GM03348 (cell line): ENCODE data around the gene ARPC1B.
"Not testable (repeated sequence)": the region's sequence is repeated elsewhere in the genome, so short reads cannot be mapped to it uniquely, and the experiment has no call there.

ENCODE experiments used
- DNase-seq: peaks from one replicate; pipeline ENCODE4 v3.0.0; 2012; ENCODE audit warnings: low spot score

ARPC1B gene

DNA sequence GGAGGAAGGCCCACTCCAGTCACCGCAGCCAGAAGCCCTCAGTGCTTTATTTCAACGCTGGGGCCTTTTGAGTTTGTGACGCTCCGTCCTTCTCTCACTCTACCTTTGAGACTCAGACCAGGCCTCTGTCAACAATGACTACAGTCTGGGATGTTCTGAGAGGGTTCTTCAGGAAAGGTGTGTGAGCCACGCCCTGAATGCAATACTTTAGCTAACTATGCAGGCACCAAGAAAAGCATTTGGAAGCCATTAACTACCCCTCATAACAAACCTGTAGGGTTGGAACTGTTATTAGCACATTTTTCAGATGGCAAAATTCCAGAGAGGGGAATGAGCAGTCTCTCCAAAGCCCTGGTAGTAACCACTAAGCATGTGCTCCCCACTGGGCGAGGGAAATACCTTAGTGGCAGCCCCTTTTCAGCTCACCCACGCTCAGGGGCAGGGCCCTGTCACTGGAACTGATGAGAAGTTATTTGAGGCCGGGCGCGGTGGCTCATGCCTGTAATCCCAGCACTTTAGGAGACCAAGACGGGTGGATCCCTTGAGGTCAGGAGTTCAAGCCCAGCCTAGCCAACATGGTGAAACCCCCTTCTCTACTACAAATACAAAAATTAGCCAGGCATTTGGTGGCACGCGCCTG is 5.7 kb upstream of the ARPC1B start:
- DNase-seq = no peak

DNA sequence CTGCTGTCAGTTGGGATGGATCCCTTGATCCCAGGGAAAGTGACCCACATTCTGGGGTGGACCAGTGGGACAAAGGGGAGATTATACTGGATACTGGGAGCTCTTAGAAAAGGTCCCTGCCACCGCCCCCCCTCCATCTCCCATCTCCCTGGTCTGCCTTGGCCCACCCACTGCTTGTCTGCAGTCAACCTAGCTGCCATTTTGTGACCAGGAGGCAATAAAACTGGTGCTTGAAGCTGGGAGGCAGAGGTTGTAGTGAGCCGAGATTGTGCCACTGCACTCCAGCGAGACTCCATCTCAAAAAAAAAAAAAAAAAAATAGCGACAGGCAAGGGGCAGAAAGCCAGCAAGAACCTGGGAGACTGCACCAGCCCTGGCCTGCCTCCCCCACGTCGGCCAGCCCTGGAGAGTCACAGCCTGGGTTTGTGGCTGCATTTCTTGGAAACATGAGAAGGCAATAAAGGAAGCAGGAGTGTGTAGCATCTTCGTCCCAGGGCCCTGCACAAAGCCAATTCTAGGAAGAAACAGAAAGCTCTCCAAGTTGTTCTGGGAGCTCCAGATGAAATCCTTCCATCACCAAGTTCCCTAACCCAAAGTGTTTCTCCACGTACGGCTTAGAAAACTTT is 4.7 kb upstream of the ARPC1B start:
- DNase-seq = peak; percentile 53

DNA sequence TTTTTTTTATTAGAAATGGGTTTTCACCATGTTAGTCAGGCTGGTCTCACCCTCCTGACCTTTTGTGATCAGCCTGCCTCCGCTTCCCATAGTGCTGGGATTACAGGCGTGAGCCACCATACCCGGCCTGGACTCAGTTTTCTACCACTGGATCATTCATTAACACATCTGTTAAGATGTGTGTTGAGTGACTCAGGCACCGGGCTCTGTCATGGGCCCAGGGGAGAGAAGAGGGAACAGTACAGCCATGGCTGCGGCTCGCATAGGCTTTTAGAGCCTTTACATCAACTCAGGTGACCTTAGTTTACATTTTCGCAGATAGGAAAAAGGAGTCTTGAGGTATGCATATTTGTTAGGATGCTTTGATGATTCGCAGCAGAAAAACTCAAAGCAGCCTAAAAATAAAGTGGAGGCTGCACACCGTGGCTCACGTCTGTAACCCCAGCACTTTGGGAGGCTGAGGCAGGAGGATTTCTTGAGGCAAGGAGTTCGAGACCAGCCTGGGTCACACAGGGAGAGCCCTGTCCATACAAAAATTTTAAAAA is 3.1 kb upstream of the ARPC1B start:
- no peak for DNase-seq

DNA sequence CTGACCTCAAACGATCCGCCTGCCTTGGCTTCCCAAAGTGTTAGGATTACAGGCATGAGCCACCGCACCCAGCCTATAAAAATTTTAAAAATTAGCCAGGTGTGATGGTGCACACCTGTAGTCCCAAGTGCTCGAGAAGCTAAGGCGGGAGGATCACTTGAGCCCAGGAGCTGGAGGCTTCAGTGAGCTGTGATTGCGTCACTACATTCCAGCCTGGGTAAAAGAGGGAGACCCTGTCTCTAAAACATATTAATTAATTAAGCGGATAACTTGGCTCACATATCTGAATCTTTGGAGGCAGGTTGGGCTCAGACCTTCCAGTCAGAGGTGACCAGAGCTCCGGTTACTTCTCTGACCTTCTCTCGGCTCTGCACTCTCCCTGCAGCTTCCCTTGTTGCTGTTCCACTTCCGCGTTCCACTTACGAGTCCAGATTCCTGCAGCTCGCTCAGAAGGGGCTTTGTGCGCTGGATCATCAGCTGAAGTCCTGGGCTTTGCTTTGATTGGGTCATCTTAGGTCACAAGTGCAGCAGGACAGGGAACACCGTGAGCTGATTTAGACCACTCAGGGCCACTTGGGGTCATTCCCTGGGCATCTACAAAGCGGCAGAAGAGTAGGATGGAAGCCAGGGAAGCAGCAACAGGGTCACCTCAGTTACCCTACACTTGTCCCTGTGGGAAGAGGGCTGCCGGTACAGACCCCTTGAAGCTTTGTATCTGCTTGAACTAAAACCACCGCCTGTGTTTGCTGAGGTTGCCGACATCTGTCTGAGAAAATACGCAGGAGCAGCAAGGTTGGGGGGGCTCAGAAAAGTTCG is 2.0 kb upstream of the ARPC1B start:
- DNase-seq = peak; percentile 64

DNA sequence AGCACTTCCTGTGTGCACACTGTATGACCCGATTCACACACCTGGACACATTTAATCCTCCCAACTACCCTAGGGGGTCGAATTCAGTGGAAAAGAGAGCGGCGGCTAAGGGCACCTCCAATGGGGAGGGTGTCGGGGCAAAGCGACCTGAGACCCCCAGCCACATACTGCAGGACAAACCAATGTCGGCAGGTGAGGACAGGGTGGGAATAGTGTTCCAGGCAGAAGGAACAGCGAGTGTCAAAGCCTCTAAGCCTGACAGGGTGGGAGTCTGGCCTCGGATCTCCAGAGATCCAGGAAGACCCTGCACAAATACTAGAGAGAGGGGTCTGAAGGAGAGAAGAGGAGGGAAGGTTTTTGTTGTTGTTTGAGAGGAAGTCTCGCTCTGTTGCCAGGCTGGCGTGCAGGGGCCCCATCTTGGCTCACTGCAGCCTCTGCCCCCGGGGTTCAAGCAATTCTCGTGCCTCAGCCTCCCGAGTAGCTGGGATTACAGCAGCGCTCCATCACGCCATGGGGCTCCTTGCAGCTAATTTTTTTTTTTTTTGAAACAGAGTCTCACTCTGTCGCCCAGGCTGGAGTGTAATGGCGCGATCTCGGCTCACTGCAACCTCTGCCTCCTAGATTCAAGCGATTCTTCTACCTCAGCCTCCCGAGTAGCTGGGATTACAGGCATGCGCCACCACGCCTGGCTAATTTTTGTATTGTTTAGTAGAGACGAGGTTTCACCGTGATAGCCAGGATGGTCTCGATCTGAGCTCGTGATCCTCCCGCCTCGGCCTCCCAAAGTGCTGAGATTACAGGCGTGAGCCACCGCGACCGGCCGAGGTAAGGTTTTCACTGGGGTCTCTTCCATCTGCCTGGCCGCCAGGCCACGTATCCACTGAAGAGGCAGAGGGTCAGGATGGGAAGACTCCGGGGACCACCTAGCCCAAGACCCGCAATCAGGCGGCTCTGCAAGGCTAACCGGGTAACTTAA is 1.2 kb upstream of the ARPC1B start:
- DNase-seq = no peak

DNA sequence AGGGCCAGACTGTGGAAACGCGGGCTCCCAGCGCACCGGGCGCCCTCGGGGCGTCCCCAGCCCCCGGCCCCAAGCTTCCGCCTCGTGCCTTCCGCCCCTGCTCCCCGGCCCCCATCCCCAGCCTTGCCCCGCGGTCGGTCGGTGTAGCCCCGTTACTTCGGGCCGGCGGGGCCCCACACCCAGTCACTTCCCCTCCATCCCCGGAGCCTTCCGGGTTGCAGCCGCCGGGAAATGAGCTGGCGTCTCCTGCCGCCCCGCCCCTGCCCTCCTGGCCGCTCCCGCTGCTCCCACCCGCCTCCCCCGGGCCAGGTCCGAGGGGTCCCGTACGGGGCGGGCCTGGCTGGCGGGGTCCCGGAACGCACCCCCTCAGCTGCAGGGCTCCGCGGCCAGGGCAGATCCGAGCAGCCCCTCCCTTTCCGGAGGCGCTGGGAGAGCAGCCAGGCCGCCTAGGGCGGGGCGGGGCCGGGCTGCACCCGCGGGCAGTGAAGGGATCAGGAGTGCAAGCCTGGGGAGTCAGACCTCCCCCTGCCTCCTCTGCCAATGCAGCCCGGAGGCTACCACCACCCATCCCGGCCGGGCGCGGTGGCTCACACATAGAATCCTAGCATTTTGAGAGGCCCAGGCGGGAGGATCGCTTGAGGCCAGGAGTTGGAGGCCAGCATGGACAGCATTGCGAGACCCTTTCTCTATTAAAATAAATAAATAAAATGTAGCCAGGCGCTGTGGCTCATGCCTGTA is 709 bp downstream of the ARPC1B start:
- peak; percentile 95 for DNase-seq

DNA sequence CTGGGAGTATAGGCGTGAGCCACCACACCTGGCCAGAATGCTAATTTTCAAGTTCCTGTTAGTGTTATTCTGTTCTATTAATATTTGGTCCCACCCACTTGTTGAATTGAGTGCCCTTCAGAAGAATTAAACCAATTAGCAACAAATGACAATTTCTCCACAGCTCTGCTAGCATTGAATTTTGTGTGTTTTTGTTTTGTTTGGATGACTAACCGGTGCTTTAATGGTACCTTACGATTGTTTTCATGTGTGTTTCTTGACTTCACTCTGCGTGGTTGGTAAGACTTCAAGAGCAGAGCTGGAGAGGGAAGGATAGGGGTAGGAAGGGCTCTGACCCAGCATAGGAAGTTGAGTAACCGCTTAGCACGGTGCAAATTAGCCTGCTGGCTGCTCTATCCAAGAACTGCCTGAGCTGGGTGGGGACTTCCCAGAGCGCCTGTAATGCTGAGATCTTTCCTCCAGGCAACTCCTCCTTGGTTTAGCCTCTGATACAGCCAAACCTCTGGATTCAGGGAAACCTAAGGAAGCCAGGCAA is 4.6 kb downstream of the ARPC1B start:
- DNase-seq = peak; percentile 93

DNA sequence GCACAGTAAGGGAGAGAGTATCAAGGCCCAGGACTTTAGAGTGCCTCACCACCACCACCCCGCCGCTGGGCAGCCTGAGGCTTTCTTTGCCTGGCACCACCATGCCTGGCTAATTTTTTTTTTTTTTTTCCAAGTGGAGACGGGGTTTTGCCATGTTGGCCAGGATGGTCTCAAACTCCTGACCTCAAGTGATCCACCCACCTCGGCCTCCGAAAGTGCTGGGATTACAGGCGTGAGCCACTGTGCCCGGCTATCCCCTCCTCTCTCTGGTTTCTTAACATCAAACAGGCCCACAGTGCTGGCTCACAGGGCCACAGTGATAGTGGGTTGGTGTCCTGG is 5.1 kb downstream of the ARPC1B start:
- DNase-seq = not testable (repeated sequence)

DNA sequence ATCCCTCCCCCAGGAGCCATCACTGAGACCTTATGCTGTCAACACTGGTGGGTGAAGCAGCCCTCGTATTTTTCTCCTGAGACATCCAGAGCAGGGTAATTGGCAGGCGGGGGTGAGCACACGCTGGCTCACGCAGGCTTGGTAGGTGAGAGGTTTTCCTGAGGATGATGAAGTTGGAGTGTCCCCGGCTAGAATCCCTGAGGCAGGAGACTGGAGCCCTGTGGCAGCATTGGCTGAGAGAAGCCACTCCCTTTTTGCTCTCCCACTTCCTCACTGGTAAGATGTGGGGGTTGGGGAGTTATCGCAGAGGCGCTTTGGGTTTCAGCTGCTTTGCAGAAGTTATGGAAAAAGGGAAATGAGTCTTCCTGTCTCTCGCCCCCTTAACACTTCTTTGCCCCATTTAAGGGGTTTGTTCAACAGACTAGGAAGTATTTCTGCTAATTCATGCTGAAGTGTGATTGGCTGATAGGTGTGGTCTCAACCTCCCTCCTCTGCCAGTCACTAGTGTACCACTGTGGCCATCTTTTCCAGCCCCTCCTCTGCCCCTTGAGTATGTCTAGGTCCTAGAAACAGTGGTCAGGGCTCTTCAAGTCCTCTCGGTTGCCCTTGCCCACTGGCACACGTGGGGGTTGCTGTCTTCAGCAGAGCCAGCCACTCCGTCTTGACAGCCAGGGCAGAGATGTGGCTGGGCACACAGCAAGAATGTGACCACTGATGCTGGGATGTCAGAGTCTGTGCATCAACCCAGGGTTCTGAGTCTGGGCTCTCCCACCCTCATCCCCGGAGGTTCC is 5.7 kb downstream of the ARPC1B start:
- DNase-seq = peak; percentile 54

DNA sequence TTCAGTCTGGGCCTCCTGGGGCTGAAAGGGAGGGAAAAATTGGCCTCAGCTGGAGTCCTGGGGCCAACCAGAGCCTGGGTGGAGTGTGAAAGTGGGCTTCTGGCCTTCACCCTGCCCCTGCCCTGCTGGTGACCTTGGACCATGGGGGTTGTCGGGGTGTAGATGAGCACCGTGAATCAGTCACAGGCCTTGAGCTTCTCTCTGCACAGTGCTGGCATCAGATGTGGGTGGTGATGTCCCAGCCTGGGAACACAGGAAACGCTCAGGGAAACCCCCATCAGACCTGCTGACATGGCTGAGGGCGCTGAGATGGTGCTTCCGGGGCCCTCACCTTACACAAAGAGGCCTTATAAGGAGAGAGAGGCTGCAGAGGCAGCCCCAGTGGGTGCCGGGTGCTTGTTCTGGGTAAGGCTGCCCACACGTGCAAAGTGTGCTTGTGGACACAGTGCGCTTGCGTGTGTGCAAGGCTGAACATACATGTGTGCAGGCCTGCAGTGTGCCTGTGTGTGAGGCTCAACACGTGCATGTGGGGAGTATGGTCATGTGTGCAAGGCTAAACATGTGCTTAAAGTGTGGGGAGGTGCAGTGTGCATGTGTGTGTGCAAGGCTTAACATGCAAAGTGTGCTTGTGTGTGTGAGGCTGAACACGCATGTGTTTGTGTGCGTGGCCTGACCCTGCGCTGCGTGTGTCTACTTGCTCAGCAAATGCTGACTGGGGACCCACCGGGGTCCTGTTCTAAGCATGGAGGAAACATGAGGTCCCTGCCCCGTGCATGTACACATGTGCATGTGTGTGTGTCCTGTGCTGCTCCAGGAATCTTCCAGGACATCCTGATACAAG is 6.5 kb downstream of the ARPC1B start:
- DNase-seq = no peak

DNA sequence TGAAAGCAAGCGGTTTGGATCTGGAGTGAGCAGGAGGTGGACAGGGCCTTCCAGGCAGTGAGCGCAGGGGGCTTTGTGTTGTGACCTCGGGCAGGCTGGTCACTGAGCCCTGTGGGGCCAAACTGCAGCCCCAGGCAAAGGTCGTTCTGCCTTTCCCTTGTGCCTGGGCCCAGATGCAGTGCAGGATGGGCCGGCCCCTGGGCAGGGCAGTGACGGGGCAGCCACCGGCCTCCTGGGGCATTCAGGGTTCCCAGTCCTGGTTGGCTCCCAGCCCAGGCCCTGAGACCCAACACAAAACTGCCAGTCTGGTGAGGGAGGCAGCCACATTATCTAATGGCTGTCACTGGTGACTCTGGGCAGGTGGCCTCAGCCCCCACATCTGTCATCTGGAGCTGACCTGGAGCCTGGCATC is 7.1 kb downstream of the ARPC1B start:
- no peak for DNase-seq

DNA sequence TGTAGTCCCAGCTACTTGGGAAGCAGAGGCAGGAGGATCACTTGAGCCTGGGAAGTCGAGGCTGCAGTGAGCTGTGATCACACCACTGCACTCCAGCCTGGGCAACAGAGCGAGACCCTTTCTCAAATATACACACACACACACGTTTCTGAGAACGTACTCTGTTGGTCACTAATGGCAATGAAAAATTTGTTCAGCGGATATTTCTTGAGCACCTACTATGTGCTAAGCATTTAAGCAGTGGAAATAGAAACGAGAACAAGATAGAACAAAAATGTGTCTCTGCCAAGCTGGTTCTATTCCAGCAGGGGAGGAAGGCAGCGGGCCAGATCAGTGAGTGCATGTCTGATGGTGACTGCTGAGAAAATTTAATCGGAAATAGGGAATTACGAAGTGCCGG is 8.7 kb downstream of the ARPC1B start:
- DNase-seq = no peak

DNA sequence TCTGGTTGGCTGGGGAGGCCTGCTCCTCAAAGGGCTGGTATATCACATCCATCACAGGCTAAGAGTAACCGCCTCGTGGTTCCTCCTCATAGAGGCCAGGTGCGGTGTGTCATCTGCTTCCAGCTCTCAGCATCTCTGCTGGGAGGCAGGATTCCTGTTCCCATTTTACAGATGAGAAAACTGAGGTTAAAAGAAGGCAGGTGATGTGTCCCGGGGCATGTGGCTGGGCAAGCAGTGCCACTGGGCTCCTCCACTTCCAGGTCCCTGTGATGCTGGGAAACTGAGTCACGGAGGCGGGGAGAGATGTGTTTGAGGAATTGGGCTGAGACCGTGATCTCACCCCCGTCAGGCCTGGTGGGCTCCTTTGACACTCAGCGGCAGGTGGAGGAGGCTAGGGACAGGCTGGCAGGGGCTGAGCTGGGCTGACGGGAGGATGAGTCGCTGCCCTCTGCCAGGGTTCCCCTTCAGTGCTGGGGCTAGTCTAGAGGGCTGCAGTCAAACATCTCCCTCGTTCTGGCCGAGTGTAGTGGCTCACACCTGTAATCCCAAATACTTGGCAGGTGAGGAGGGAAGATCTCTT is 9.4 kb downstream of the ARPC1B start:
- no peak for DNase-seq

DNA sequence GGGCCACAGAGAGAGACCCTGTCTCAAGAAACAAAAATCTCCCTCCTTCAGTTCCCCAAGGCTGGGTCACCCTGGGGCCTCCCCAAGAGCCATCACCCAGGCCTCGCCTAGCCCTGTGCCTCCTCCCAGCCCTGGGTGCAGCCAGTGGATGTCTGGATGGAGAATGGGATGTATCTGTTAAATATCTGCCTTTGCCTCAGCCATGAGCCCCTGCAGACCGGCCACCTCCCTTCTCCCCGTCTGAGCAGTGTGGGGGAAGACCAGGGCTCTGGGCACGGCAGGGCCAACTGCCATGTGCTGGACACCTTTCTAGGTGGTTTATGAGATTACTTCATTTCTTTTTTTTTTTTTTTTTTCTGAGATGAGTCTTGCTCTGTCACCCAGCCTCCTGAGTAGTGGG is 10.0 kb downstream of the ARPC1B start:
- DNase-seq = no peak

DNA sequence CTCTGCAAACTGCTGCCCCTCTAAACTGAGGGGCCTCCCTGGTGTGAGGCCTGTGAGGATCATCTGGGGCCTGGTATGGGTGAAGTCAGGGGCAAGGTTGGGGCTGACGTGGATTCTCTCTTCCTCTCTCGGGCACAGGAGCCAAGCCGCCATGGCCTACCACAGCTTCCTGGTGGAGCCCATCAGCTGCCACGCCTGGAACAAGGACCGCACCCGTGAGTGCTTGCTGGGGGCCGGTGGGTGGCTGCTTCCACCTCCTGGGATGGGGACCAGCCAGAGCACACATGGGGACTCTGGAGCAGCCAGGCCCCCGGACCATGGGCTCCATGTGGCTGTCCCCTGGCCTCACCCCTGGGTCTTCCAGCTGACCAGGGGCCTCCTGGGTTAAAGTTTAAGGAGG is 11.0 kb downstream of the ARPC1B start:
- DNase-seq = no peak

DNA sequence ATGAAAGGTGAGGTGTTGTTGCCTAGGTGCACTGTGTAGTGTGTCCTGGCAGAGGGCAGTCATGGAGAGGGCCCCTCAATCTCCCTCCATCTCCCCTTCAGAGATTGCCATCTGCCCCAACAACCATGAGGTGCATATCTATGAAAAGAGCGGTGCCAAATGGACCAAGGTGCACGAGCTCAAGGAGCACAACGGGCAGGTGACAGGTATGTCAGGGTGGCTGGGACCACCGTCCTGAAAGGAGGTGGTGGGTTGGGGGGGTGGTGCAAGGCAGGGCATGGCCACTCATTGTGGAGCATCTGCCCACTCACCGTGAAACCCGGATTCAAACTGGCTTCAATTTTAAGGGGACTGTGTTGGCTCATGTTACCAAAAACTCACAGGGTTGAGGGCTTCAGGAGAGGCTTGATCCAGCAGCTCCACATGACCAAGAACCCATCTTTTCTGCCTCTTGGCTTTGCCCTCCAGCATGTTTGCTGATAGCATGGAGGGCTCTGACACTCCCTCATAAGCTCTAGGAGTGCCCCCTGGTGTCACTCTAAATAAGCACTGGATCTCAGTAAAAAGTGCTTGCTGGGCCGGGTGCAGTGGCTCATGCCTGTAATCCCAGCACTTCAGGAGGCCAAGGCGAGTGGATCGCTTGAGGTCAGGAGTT is 12.2 kb downstream of the ARPC1B start:
- DNase-seq = no peak

DNA sequence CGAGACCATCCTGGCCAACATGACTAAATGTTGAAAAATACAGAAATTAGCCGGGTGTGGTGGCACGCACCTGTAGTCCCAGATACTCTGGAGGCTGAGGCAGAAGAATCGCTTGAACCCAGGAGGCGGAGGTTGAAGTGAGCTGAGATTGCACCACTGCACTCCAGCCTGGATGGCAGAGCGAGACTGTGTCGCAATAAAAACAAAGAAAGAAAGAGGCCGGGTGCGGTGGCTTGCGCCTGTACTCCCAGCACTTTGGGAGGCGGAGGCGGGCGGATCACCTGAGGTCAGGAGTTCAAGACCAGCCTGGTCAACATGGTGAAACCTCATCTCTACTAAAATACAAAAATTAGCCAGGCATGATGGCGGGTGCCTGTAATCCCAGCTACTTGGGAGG is 12.7 kb downstream of the ARPC1B start:
- not testable (repeated sequence) for DNase-seq

DNA sequence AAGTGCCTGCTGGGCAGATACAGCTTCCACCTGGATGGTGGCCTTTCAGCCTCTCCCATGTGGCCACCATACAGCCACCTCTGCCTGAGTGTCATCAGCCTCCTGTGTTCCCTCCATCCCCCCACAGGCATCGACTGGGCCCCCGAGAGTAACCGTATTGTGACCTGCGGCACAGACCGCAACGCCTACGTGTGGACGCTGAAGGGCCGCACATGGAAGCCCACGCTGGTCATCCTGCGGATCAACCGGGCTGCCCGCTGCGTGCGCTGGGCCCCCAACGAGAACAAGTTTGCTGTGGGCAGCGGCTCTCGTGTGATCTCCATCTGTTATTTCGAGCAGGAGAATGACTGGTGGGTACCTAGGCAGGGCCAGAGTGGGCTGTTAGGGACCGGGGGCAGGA is 13.4 kb downstream of the ARPC1B start:
- DNase-seq = no peak
